K562 (cell line): ENCODE data around the gene SNX33.

Experiments used
- CTCF ChIP-seq, 3 experiments: IDR thresholded peaks in 2 of 3; conservative IDR thresholded peaks in 1 of 3; 2 replicates each; pipeline ENCODE4 v1.5.1; 2011 to 2012; ENCODE audit warnings: low read length in 3 of 3, mild to moderate bottlenecking in 3 of 3, control low read depth in 2 of 3, improper control_type of control experiment in 1 of 3, inconsistent platforms in 1 of 3, low read depth in 1 of 3, mixed read lengths in 1 of 3, moderate library complexity in 1 of 3; ENCODE audit not compliant: insufficient read depth in 2 of 3
- EZH2 ChIP-seq: IDR thresholded peaks from 2 replicates; pipeline ENCODE4 v1.6.1; 2012; ENCODE audit warnings: low read depth, mild to moderate bottlenecking, inconsistent platforms, low read length, borderline replicate concordance
- JUN ChIP-seq, 2 experiments: sonication (generic) in 1 of 2; formaldehyde crosslinking in 1 of 2; IDR thresholded peaks; 2 replicates each; pipeline versions ENCODE4 v1.6.1 to v1.8.0; 2012 to 2022; ENCODE audit warnings: borderline replicate concordance in 2 of 2, mild to moderate bottlenecking in 2 of 2, improper control_type of control experiment in 1 of 2, low read depth in 1 of 2, low read length in 1 of 2, missing genetic modification reagents in 1 of 2
- MXI1 ChIP-seq: IDR thresholded peaks from 2 replicates; pipeline ENCODE4 v1.6.1; 2011; ENCODE audit warnings: low read depth, mild to moderate bottlenecking, improper control_type of control experiment, low read length
- TAF7 ChIP-seq: fragments of 450-650 bp; IDR thresholded peaks from 2 replicates; pipeline ENCODE4 v1.6.1; 2016; ENCODE audit warnings: missing genetic modification characterization, missing compliant biosample characterization
- ZNF232 ChIP-seq: sonication (generic); formaldehyde crosslinking; IDR thresholded peaks from 2 replicates; pipeline ENCODE4 v1.8.0; 2022; ENCODE audit warnings: mild to moderate bottlenecking, missing genetic modification reagents
- TF ChIP-seq, protein P1 (sequence below): sonication (generic); formaldehyde crosslinking; IDR thresholded peaks from 2 replicates; pipeline ENCODE4 v1.5.0; 2020; ENCODE audit warnings: missing genetic modification reagents
- TF ChIP-seq, protein P2 (sequence below): sonication (generic); formaldehyde crosslinking; IDR thresholded peaks from 2 replicates; pipeline ENCODE4 v1.8.1; 2023; ENCODE audit warnings: mild to moderate bottlenecking, missing genetic modification reagents

DNA sequence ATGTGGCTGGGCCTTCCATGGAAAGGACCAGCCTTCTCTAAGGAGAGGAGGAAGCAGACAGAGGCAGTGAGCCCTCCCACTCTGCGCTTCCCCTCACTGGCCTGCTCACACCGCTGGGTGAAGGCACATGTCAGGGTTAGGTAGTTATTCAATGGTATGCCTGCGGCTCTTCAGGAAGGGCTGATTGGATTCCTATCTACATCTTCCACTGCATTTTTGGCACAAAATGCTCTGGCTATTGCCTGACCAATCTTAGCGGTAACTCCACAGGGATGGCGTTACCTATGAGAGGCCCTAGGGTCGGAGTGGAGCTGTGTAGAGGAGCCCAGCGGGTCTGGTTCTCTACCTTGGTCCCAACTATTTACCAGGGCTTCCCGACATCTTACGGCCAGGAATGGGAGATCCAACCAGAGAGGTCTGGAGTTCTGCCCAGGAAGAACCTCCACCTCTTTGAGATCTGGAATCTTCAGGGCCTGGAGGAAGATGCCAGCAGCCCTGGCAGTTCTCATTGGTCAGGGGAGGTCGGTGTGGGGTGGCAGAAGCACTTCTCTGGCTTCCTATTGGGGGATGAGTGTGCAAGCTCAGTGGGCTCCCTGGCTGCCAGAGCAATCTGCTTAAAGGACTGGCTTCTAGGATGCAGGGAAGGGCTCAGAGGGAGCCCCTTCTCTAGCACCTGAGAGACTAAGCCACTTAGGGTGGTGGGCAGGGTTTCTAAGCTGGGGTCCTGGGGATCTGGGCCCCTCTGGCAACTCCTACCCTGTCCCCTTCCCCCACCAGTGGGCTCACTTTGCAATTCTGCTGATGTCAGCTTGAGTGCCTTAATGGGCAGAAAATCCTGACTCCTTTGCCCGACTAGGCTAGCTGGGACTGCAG lies 24.3 kb downstream of the SNX33 start:
- TF ChIP-seq, protein P1, sequence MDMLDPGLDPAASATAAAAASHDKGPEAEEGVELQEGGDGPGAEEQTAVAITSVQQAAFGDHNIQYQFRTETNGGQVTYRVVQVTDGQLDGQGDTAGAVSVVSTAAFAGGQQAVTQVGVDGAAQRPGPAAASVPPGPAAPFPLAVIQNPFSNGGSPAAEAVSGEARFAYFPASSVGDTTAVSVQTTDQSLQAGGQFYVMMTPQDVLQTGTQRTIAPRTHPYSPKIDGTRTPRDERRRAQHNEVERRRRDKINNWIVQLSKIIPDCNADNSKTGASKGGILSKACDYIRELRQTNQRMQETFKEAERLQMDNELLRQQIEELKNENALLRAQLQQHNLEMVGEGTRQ (CRISPR knock-in tag): no peak
- TF ChIP-seq EZH2 (no peak), CTCF (IDR thresholded peaks at IDR 0.05 in 2 of 3, conservative IDR thresholded peaks at IDR 0.05 in 1 of 3; ENCODE audit: insufficient read depth in 2 of 3, low read depth in 1 of 3, low read length in 3 of 3) (no peak), ZNF232 (CRISPR knock-in tag) (no peak), TAF7 (tag) (no peak), MXI1 (no peak), JUN (IDR thresholded peaks at IDR 0.05; ENCODE audit: borderline replicate concordance, low read depth, low read length) (no peak), JUN (CRISPR knock-in tag; IDR thresholded peaks at IDR 0.05; ENCODE audit: borderline replicate concordance) (no peak)
- TF ChIP-seq, protein P2, sequence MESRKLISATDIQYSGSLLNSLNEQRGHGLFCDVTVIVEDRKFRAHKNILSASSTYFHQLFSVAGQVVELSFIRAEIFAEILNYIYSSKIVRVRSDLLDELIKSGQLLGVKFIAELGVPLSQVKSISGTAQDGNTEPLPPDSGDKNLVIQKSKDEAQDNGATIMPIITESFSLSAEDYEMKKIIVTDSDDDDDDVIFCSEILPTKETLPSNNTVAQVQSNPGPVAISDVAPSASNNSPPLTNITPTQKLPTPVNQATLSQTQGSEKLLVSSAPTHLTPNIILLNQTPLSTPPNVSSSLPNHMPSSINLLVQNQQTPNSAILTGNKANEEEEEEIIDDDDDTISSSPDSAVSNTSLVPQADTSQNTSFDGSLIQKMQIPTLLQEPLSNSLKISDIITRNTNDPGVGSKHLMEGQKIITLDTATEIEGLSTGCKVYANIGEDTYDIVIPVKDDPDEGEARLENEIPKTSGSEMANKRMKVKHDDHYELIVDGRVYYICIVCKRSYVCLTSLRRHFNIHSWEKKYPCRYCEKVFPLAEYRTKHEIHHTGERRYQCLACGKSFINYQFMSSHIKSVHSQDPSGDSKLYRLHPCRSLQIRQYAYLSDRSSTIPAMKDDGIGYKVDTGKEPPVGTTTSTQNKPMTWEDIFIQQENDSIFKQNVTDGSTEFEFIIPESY (CRISPR knock-in tag): 0 out of 2 replicates have a peak, but pooled peaks have one; percentile 20
